Measurements from ENCODE around the gene FBXL2. TPM values are rescaled to one million over a fixed set of nuclear protein-coding genes. Genes with fewer than 3 reads are reported as not detected.

Gene FBXL2
- total RNA-seq, 1 donor from 2014 or later = 21.6 TPM

GRCh38 chr3:33315826-33316225 is 38.6 kb downstream of the FBXL2 start:
- peaks cover 9% of the 10 kb centered on the region for H3K4me1 Mint-ChIP-seq (ENCODE audit: unreplicated experiment)
- H3K27me3 Mint-ChIP-seq = no peaks in the 10 kb centered on the region
- peaks cover 6% of the 10 kb centered on the region for H3K9me3 Mint-ChIP-seq
- peaks cover 29% of the 10 kb centered on the region for H3K36me3 Mint-ChIP-seq
- TF ChIP-seq CTCF (conservative IDR thresholded peaks at IDR 0.05) = no peak
- H3K4me3 Mint-ChIP-seq = no peak overlapping the region
- no peak for DNase-seq (ENCODE audit: extremely low spot score, unreplicated experiment)
- H3K27ac Mint-ChIP-seq = no peak overlapping the region

GRCh38 chr3:33317963-33318709 is 40.9 kb downstream of the FBXL2 start:
- Mint-ChIP-seq H3K36me3 (peaks cover 18% of the 10 kb centered on the region), H3K4me1 (ENCODE audit: unreplicated experiment) (peaks cover 9% of the 10 kb centered on the region)
- no peak for DNase-seq (ENCODE audit: extremely low spot score, unreplicated experiment)

GRCh38 chr3:33318710-33319380 is 41.6 kb downstream of the FBXL2 start:
- Mint-ChIP-seq H3K4me3 (no peak overlapping the region), H3K9me3 (no peaks in the 10 kb centered on the region), H3K27ac (no peak overlapping the region), H3K36me3 (peaks cover 20% of the 10 kb centered on the region), H3K27me3 (no peaks in the 10 kb centered on the region), H3K4me1 (ENCODE audit: unreplicated experiment) (peaks cover 9% of the 10 kb centered on the region)
- peak; percentile 38 for TF ChIP-seq CTCF (conservative IDR thresholded peaks at IDR 0.05)
- no peak for DNase-seq (ENCODE audit: extremely low spot score, unreplicated experiment)

More at GRCh38 chr3:33317963-33318709, 40.9 kb downstream of the FBXL2 start:
- no peak overlapping the region for H3K27ac Mint-ChIP-seq
- no peak overlapping the region for H3K4me3 Mint-ChIP-seq
- H3K9me3 Mint-ChIP-seq = no peaks in the 10 kb centered on the region
- no peaks in the 10 kb centered on the region for H3K27me3 Mint-ChIP-seq
- no peak for TF ChIP-seq CTCF (conservative IDR thresholded peaks at IDR 0.05)

GRCh38 chr3:33322412-33322811 is 45.2 kb downstream of the FBXL2 start:
- no peak overlapping the region for H3K4me3 Mint-ChIP-seq
- H3K9me3 Mint-ChIP-seq = peaks cover 8% of the 10 kb centered on the region
- peaks cover 22% of the 10 kb centered on the region for H3K36me3 Mint-ChIP-seq
- no peaks in the 10 kb centered on the region for H3K27me3 Mint-ChIP-seq
- H3K27ac Mint-ChIP-seq = no peak overlapping the region
- peaks cover under 1% of the 10 kb centered on the region for H3K4me1 Mint-ChIP-seq (ENCODE audit: unreplicated experiment)
- TF ChIP-seq CTCF (conservative IDR thresholded peaks at IDR 0.05) = no peak
- no peak for DNase-seq (ENCODE audit: extremely low spot score, unreplicated experiment)

- H3K27ac Mint-ChIP-seq = no peak overlapping the region
- peaks cover 15% of the 10 kb centered on the region for H3K9me3 Mint-ChIP-seq
- no peak overlapping the region for H3K4me3 Mint-ChIP-seq
- no peaks in the 10 kb centered on the region for H3K4me1 Mint-ChIP-seq (ENCODE audit: unreplicated experiment)
- H3K36me3 Mint-ChIP-seq = peaks cover 21% of the 10 kb centered on the region
- TF ChIP-seq CTCF (conservative IDR thresholded peaks at IDR 0.05) = no peak
- no peaks in the 10 kb centered on the region for H3K27me3 Mint-ChIP-seq
- DNase-seq (ENCODE audit: extremely low spot score, unreplicated experiment) = no peak
Observed at GRCh38 chr3:33331414-33331813, 54.2 kb downstream of the FBXL2 start.
